HG03521 (cell line): ENCODE data around the gene PSMD1.
"Not testable (repeated sequence)": the region's sequence is repeated elsewhere in the genome, so short reads cannot be mapped to it uniquely, and the experiment has no call there.

ENCODE experiments used
- ATAC-seq: cut with Tn5 transposase; IDR thresholded peaks from one replicate; pipeline ENCODE4 v1.9.1; 2021; ENCODE audit warnings: mild to moderate bottlenecking, moderate library complexity; ENCODE audit not compliant: unreplicated experiment

Gene PSMD1

GRCh38 chr2:231052494-231053451 lies 3.9 kb upstream of the PSMD1 start:
- peak; percentile 43 for ATAC-seq

DNA sequence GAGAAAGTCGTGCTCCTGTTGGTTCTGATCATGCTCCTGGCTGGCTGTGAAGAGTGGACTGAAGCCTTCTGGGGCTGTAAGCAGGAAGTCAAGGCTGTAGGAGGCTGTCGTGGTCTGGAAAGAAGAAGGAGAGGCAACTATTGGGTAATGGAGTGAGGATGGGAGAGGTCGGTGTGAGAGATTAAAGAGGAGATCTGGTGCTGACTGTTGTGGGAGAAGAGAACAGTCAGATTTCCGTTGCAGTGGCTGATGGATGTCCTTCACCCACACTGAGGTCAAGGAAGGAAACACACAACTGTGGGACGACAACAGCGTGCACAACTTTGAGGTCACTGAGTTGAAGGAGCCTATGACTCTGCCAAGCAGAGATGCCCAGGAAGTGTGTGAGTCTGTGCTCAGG lies 2.8 kb upstream of the PSMD1 start:
- no peak for ATAC-seq

- ATAC-seq = no peak
These were observed 923 bp downstream of the PSMD1 start for GRCh38 chr2:231057590-231057989.

DNA sequence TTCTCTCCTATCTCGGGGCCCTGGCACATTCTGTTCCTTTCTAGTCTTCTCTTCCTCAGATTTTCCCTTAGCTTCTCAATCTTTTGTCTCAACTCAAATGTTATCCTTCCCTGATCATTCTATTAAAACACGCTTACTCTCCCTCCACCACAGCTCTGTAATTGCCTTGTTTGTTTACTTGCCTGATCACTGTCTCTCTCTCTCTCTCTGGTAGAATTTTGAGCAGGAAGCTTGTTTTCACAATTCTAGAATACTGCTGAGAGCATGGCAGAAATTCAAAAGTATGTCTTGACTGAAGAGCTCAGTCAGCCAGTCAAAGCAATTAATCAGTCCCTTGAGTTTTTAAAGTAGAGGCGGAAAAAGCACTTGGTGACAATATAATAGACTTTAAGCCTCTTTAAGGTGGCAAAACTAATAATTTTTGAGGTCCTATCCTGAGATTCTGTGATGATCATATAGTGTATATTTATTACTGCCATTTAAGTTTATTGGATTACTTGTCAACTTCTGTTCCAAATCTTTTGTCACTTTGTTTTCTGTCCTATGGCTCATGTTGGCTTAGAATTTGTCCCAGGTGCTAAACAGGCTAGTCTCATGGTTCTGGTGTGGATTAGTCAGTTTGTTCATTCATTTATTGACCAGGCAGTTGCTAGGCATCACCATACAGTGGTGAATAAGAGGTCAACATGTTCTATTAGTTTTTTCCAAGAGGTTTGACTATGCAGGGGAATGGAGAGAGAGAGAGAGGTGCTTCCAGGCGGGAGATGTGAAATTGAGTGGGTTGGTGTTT lies 2.3 kb downstream of the PSMD1 start:
- no peak for ATAC-seq

DNA sequence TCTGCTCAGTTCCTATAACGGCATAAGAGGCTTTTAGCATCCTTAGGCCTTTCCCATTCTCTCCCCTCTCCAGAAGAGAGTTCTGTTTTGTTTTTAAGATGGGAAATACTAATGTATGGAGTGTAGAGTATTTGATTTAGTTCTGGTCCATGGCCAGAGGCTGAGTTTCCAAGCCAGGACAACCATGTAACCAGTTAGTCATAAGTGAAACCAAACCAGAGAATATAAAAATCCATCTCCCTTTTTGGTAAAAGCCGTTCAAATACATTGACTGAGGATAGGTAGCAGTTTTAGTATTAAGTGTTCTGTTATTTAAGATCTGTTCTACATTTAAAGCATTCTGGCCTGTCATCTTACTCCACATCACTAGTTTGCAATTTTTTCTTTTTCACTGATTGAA lies 3.1 kb downstream of the PSMD1 start:
- ATAC-seq = no peak

DNA sequence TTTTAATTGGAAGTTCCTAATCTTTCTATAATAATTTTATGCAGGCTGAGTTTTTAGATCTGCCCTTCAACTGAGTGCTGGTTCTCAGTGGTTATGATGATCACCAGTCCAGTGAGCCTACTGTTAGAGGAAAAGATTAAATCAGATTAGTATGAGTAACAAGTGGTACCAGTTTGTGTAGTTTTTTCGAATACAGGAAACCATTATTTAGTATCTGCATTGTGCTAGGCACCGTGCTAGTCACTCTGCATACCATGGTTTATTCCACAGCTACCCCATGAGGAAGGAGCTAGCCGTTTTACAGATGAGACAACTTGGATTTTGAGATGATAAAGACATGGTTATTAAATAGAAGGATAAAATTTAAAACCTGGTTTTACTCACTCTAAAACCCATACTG lies 6.1 kb downstream of the PSMD1 start:
- no peak for ATAC-seq

DNA sequence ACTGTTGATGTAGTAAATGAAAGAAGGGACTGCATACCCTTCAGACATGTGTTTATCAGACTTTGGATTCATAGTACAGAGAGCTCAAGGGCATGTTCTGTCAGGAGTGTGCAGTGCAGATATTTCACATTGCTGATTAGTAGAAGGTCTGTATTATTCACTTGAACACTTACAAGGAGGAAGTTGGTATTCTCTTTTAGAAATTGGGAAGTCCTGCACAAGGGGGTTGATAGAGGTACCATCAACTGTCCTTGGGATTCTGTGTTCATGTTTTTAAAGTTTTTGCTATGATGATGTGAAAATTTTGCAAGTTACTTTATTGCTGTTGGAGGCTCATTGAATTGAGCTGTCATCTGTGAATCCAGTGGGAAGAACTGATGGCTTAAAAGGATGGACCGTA lies 6.7 kb downstream of the PSMD1 start:
- no peak for ATAC-seq

- ATAC-seq = no peak
These were observed 9.3 kb downstream of the PSMD1 start for GRCh38 chr2:231065966-231066365.

GRCh38 chr2:231067531-231067930 lies 10.9 kb downstream of the PSMD1 start:
- ATAC-seq = not testable (repeated sequence)

DNA sequence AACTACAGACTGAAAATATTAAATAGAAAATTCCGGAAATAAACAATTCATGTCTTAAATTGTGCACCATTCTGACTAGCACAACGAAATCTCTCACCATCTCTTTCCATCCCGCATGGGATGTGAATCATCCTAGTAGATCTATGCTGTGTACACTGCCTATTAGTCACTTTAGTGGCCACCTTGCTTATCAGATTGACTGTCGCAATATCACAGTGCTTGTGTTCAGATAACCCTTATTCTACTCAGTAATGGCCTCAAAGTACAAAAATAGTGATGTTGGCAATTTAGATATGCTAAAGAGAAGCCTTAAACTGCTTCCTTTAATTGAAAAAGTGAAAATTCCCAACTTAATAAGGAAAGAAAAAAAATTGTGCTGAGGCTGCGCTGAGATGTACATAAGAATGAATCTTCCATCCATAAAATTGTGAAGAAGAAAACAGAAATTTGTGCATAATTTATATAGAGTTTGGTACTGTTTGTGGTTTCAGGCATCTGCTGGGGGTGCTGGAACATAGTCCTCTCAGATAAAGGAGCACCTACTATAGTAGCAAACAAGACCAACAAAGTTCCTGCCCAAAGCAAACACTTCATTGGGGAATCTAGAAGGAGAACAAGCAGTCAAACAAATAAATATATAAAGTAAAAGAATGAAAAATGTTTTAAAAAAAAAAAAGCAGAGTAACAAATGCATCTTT lies 12.0 kb downstream of the PSMD1 start:
- ATAC-seq = no peak

DNA sequence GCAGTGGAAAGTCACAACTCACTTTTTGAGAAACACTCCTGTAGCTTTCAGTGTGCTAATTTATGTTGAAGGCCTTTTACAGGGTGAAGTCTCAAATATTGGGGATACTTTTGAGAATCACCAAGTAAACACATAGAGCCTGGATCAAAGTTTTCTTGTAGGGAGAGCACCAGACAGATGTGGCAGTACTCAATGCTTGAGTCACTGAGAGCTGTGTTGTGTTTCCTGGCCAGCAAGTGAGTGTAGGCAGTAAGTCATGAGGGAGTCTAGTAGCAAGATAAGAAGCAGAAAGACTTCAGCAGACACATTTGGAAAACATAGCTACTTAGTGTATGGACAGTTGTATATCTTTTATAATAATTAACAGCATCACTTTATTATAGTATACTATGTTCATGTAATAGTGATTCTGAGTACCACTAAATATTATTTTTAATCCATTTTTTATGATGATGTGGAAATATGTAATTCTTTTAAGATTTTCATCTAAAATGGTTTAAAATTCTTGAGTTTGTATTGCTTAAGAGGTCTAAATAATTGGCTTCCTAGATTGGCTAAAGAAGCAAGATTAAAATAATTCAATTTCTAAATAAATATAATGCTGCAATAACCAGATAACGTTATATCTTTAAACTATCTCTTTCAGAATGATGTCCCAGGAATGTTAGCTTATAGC lies 12.8 kb downstream of the PSMD1 start:
- ATAC-seq = no peak

GRCh38 chr2:231084565-231084964 lies 27.9 kb downstream of the PSMD1 start:
- no peak for ATAC-seq

- no peak for ATAC-seq
These were observed 32.1 kb downstream of the PSMD1 start for GRCh38 chr2:231088754-231089153.

- ATAC-seq = no peak
These were observed 37.3 kb downstream of the PSMD1 start for GRCh38 chr2:231093933-231094332.

- ATAC-seq = no peak
These were observed 38.2 kb downstream of the PSMD1 start for GRCh38 chr2:231094736-231095346.

GRCh38 chr2:231099918-231100317 lies 43.3 kb downstream of the PSMD1 start:
- no peak for ATAC-seq

DNA sequence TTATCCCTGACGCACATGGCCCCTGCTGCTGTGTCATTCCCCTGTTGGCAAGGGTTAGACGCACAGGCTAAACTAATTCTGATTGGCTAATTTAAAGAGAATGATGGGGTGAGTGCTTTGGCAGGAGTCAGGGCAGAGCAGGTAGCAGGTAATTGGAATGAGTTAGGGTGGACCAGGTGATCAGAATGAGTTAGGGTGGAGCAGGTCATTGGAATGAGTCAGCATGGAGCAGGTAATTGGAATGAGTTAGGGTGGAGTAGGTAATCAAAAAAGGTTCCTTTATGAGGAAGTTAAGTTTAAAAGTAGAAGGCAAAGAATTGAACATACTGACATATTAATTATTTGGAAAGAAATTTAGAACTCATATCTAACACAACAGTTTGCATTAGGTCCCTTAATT lies 43.7 kb downstream of the PSMD1 start:
- not testable (repeated sequence) for ATAC-seq

GRCh38 chr2:231100990-231101389 lies 44.3 kb downstream of the PSMD1 start:
- no peak for ATAC-seq

DNA sequence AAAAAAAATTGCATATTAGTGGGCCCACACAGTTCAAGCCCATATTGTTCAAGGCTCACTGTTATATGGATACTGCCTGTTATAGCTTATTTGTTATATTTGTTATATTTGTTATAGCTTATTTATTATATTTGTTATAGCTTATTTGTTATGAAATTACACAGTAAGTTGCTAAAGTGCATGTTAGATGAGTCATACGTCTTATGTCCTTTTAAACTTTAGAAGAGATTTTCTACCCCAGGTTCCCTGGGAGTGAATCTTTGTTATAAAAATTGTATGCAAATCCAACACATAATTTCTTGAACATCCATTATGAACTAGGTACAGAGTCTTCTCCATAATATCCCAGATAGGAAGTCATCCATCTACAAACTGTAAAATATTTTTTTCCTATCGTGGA lies 46.1 kb downstream of the PSMD1 start:
- no peak for ATAC-seq

GRCh38 chr2:231104115-231104713 lies 47.5 kb downstream of the PSMD1 start:
- no peak for ATAC-seq
